DND-41 (cell line): ENCODE measurements around the gene ZNF117.

Source experiments
- ATAC-seq: fragments of 200-7000 bp; cut with Tn5 transposase; 3 replicates; pipeline ENCODE4 v1.9.1; 2021; ENCODE audit warnings: low read depth; ENCODE audit not compliant: insufficient read depth
- DNase-seq: peaks from one replicate; pipeline ENCODE4 v3.0.0-alpha.2; 2020
- H2AFZ ChIP-seq: 2 replicates; pipeline ENCODE4 v1.6.0; 2012; ENCODE audit warnings: low read depth, low read length
- H3K27ac ChIP-seq: 2 replicates; pipeline ENCODE4 v1.5.1; 2012; ENCODE audit warnings: low read length, inconsistent platforms
- H3K27me3 ChIP-seq: fragments of 200-600 bp; sonication (generic); 2 replicates; pipeline ENCODE4 v1.6.0; 2012; ENCODE audit warnings: low read length, mild to moderate bottlenecking, inconsistent platforms; ENCODE audit not compliant: insufficient read depth, poor library complexity
- H3K36me3 ChIP-seq: 2 replicates; pipeline ENCODE4 v1.5.1; 2012; ENCODE audit warnings: low read length, inconsistent platforms; ENCODE audit not compliant: insufficient read depth
- H3K4me1 ChIP-seq: 2 replicates; pipeline ENCODE4 v1.5.1; 2012; ENCODE audit warnings: mild to moderate bottlenecking, low read length; ENCODE audit not compliant: insufficient read depth
- H3K4me2 ChIP-seq: 2 replicates; pipeline ENCODE4 v1.6.0; 2012; ENCODE audit warnings: mild to moderate bottlenecking, moderate library complexity, low read length, inconsistent platforms; ENCODE audit not compliant: insufficient read depth
- H3K4me3 ChIP-seq, 2 experiments: fragments of 200-600 bp in 1 of 2; shearing (Covaris generic) in 1 of 2; 2 replicates each; pipeline ENCODE4 v1.5.1; 2012 to 2016; ENCODE audit warnings: inconsistent platforms in 2 of 2, low read length in 2 of 2, mild to moderate bottlenecking in 2 of 2, low read depth in 1 of 2, moderate library complexity in 1 of 2
- H3K79me2 ChIP-seq: 2 replicates; pipeline ENCODE4 v1.6.0; 2012; ENCODE audit warnings: low read length, inconsistent platforms; ENCODE audit not compliant: insufficient read depth
- H3K9ac ChIP-seq: 2 replicates; pipeline ENCODE4 v1.6.0; 2012; ENCODE audit warnings: low read depth, mild to moderate bottlenecking, inconsistent platforms, low read length, moderate library complexity
- H3K9me3 ChIP-seq: 2 replicates; pipeline ENCODE4 v1.5.1; 2012; ENCODE audit warnings: low read length, moderate library complexity, mild to moderate bottlenecking, inconsistent platforms; ENCODE audit not compliant: insufficient read depth, severe bottlenecking
- H4K20me1 ChIP-seq: 2 replicates; pipeline ENCODE4 v1.6.0; 2012; ENCODE audit warnings: low read length; ENCODE audit not compliant: insufficient read depth
- EZH2 ChIP-seq: IDR thresholded peaks from 3 replicates; pipeline ENCODE4 v1.6.1; 2012; ENCODE audit warnings: borderline replicate concordance, low read depth, mild to moderate bottlenecking, moderate library complexity, low read length, inconsistent platforms; ENCODE audit not compliant: severe bottlenecking
- TF ChIP-seq, protein P1 (sequence below): IDR thresholded peaks from 2 replicates; pipeline ENCODE4 v1.5.1; 2012; ENCODE audit warnings: borderline replicate concordance, low read length, moderate library complexity, mild to moderate bottlenecking; ENCODE audit not compliant: poor library complexity, severe bottlenecking; ENCODE audit errors: extremely low read depth

ZNF117 gene

DNA sequence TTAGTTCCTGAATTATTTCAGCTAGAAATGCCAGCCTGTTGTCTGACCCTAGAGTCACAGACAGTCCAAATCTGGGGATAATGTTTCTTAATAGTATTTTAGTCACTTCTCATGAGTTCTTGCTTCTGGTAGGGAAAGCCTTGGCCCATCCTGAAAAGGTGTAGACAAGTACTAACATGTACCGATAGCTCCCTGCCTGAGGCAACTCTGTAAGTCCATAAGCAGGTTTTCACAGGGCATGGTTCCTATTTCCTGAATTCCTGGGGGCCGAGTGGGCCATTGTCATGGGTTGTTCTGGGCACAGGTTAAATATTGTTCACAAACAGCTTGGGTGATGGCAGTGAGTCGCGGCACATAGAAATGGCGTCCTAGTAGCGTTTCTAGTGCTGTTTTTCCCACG, 3.1 kb upstream of the ZNF117 start:
- Histone ChIP-seq H3K27me3 (no peaks in the 10 kb centered on the region), H3K9ac (no peak overlapping the region), H3K4me2 (no peak overlapping the region), H3K9me3 (peaks cover 75% of the 10 kb centered on the region), H3K79me2 (peaks cover 16% of the 10 kb centered on the region), H4K20me1 (no peaks in the 10 kb centered on the region), H2AFZ (no peak overlapping the region), H3K4me3 (no peak overlapping the region), H3K27ac (no peak overlapping the region), H3K4me1 (no peaks in the 10 kb centered on the region), H3K36me3 (peaks cover 65% of the 10 kb centered on the region)
- TF ChIP-seq, protein P1, sequence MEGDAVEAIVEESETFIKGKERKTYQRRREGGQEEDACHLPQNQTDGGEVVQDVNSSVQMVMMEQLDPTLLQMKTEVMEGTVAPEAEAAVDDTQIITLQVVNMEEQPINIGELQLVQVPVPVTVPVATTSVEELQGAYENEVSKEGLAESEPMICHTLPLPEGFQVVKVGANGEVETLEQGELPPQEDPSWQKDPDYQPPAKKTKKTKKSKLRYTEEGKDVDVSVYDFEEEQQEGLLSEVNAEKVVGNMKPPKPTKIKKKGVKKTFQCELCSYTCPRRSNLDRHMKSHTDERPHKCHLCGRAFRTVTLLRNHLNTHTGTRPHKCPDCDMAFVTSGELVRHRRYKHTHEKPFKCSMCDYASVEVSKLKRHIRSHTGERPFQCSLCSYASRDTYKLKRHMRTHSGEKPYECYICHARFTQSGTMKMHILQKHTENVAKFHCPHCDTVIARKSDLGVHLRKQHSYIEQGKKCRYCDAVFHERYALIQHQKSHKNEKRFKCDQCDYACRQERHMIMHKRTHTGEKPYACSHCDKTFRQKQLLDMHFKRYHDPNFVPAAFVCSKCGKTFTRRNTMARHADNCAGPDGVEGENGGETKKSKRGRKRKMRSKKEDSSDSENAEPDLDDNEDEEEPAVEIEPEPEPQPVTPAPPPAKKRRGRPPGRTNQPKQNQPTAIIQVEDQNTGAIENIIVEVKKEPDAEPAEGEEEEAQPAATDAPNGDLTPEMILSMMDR, result no peak
- TF ChIP-seq EZH2, result no peak
- no peak for ATAC-seq
- no peak for DNase-seq

DNA sequence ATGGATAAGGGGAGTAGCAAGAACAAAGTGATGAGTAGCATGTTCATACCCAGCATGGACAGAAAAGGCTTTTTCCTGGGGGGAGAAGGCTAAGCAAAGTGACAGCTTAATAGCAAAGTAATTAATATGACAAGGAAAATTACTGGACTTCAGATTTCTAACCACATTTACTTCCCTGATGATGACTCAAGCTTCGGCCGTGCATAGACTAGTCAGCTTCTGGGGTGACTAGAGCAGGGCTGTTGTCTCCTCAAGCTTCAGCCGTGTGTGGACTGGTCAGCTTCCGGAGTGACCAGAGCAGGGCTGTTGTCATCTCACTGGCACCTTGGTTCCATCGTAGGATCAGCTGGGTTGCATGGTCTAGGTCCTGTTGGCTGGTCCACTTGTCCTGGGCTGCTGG, 2.1 kb upstream of the ZNF117 start:
- no peaks in the 10 kb centered on the region for H3K4me1 ChIP-seq
- no peak for DNase-seq
- TF ChIP-seq EZH2, result no peak
- TF ChIP-seq, protein P1, result no peak
- H3K4me3 ChIP-seq, result no peak overlapping the region
- no peak overlapping the region for H2AFZ ChIP-seq
- no peak for ATAC-seq
- no peak overlapping the region for H3K27ac ChIP-seq
- H3K9ac ChIP-seq, result no peak overlapping the region
- no peaks in the 10 kb centered on the region for H3K27me3 ChIP-seq
- H3K79me2 ChIP-seq, result peaks cover 6% of the 10 kb centered on the region; the same call in 1 of the 2 replicates
- peaks cover 61% of the 10 kb centered on the region for H3K36me3 ChIP-seq
- peaks cover 67% of the 10 kb centered on the region for H3K9me3 ChIP-seq
- no peaks in the 10 kb centered on the region for H4K20me1 ChIP-seq
- H3K4me2 ChIP-seq, result no peak overlapping the region

DNA sequence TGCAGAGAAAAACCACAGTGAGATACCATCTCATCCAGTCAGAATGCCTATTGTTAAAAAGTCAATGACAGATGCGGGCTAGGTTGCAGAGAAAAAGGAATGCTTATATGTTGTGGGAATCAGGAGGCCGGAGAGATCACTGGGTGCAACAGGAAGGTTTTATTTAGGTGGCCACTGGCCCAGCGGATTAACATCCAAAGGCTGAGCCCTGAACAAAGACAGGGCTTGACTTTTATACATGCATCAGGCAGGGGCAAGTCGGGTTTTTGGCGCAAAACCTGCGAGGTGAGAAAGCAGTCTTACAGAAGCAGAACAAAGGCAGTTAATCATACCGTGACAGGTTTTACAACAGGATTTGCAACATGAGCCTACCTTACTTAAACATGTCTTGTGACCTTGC, 620 bp downstream of the ZNF117 start:
- Histone ChIP-seq H3K27ac (no peak overlapping the region), H3K9me3 (peaks cover 45% of the 10 kb centered on the region), H3K79me2 (no peaks in the 10 kb centered on the region), H3K4me3 (no peak overlapping the region), H4K20me1 (no peaks in the 10 kb centered on the region), H3K9ac (no peak overlapping the region), H2AFZ (no peak overlapping the region), H3K4me1 (no peaks in the 10 kb centered on the region), H3K36me3 (peaks cover 56% of the 10 kb centered on the region), H3K4me2 (no peak overlapping the region), H3K27me3 (no peaks in the 10 kb centered on the region)
- no peak for TF ChIP-seq EZH2
- TF ChIP-seq, protein P1, result no peak
- no peak for ATAC-seq
- no peak for DNase-seq

DNA sequence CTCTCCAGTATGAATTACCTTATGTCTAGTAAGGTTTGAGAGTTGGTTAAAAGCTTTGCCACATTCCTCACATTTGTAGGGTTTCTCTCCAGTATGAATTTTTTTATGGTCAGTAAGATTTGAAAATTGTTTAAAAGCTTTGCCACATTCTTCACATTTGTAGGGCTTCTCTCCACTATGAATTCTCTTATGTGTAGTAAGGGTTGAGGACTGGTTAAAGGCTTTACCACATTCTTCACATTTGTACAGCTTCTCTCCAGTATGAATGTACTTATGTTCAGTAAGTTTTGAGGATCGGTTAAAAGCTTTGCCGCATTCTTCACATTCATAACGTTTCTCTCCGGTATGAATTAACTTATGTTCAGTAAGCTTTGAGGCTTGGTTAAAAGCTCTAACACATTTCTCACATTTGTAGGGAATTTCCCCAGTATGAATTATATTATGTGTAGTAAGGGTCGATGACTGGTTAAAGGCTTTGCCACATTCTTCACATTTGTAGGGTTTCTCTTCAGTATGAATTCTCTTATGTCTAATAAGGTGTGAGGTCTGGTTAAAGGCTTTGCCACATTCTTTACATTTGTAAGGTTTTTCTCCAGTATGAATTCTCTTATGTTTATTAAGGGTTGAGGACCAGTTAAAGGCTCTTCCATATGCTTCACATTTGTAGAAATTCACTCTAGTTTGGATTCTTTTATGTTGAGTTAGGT, 12.2 kb downstream of the ZNF117 start:
- H4K20me1 ChIP-seq, result no peaks in the 10 kb centered on the region
- H3K9ac ChIP-seq, result no peak overlapping the region
- H3K4me2 ChIP-seq, result no peak overlapping the region
- no peaks in the 10 kb centered on the region for H3K27me3 ChIP-seq
- H3K4me3 ChIP-seq, result no peak overlapping the region
- H3K9me3 ChIP-seq, result peaks cover 60% of the 10 kb centered on the region
- H3K36me3 ChIP-seq, result peaks cover 42% of the 10 kb centered on the region
- no peak for TF ChIP-seq EZH2
- TF ChIP-seq, protein P1, result no peak
- no peak overlapping the region for H2AFZ ChIP-seq
- H3K4me1 ChIP-seq, result no peaks in the 10 kb centered on the region
- no peak overlapping the region for H3K27ac ChIP-seq
- ATAC-seq (no peak), DNase-seq (no peak)
- H3K79me2 ChIP-seq, result no peaks in the 10 kb centered on the region
